ENCODE results near the gene MT4. TPM values are rescaled to one million over a fixed set of nuclear protein-coding genes. Genes with fewer than 3 reads are reported as not detected.

The MT4 gene
- total RNA-seq, 1 experiment from 2014 or later = not detected

DNA sequence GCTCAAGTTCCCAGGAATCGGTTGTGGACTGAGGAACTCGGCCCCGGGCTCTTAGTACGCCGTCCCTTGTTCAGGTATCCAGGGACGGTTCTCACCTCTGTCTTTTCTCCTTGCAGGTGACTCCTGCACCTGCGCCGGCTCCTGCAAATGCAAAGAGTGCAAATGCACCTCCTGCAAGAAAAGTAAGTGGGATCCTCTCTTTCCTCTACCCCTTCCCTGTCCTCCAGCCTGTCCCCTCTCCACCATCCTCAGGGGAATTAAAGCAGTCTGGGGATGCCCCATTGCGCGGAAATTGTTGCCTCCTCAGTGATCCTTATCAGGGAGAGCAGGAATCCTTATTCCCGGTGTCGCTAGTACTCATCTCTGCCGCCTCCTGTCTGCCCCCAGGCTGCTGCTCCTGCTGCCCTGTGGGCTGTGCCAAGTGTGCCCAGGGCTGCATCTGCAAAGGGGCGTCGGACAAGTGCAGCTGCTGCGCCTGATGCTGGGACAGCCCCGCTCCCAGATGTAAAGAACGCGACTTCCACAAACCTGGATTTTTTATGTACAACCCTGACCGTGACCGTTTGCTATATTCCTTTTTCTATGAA, 44.1 kb downstream of the MT4 start:
- DNase-seq = no peak
- H3K27me3 ChIP-seq (ENCODE audit: low read length) = no peaks in the 10 kb centered on the region
- POLR2A ChIA-PET (ENCODE audit: unreplicated experiment) = no interaction called here
- H3K9ac ChIP-seq (ENCODE audit: low read length) = peak overlapping the region; percentile 76
- H3K27ac ChIP-seq (ENCODE audit: low read length) = peak overlapping the region; percentile 78
- ATAC-seq = no peak
- H3K4me1 ChIP-seq (ENCODE audit: insufficient read depth, low read length) = peaks cover 74% of the 10 kb centered on the region
- H3K36me3 ChIP-seq (ENCODE audit: low read depth, low read length) = no peaks in the 10 kb centered on the region
- H3K79me2 ChIP-seq (ENCODE audit: low read length) = peaks cover 16% of the 10 kb centered on the region
- peaks cover 14% of the 10 kb centered on the region for H3F3A ChIP-seq (ENCODE audit: low read length, unreplicated experiment)
- H3K4me2 ChIP-seq (ENCODE audit: low read length) = peak overlapping the region; percentile 93
- H3K9me2 ChIP-seq (replicated peaks; ENCODE audit: low read length) = no peaks in the 10 kb centered on the region
- CTCF ChIA-PET = interaction anchor here (0.9 kb wide), 1 partner anchor 93 kb away, joined by 3 read pairs; no protein-coding TSS in a partner anchor
- H4K20me1 ChIP-seq (ENCODE audit: low read length) = no peaks in the 10 kb centered on the region
- H3K9me3 ChIP-seq (ENCODE audit: low read length) = no peaks in the 10 kb centered on the region
- TF ChIP-seq EZH2 (IDR thresholded peaks at IDR 0.05; ENCODE audit: low read length, unreplicated experiment) = no peak
- TF ChIP-seq, protein P1, sequence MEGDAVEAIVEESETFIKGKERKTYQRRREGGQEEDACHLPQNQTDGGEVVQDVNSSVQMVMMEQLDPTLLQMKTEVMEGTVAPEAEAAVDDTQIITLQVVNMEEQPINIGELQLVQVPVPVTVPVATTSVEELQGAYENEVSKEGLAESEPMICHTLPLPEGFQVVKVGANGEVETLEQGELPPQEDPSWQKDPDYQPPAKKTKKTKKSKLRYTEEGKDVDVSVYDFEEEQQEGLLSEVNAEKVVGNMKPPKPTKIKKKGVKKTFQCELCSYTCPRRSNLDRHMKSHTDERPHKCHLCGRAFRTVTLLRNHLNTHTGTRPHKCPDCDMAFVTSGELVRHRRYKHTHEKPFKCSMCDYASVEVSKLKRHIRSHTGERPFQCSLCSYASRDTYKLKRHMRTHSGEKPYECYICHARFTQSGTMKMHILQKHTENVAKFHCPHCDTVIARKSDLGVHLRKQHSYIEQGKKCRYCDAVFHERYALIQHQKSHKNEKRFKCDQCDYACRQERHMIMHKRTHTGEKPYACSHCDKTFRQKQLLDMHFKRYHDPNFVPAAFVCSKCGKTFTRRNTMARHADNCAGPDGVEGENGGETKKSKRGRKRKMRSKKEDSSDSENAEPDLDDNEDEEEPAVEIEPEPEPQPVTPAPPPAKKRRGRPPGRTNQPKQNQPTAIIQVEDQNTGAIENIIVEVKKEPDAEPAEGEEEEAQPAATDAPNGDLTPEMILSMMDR (conservative IDR thresholded peaks at IDR 0.05; ENCODE audit: low read depth, low read length) = no peak
- TF ChIP-seq EZH2phosphoT487 (IDR thresholded peaks at IDR 0.05; ENCODE audit: borderline replicate concordance, low read length) = no peak
- BruUV-seq (replicated peaks) = TSS peak; percentile 98
- H3K4me3 ChIP-seq (ENCODE audit: low read length) = peak overlapping the region; percentile 90
- H2AFZ ChIP-seq (ENCODE audit: low read length) = no peak overlapping the region
- intact Hi-C loops (cut with micrococcal nuclease) = loop anchor here (5.0 to 10.0 kb wide), 3 partner anchors 46 to 178 kb away; partner anchors contain the start of genes MT1B, MT1F and MT1X

DNA sequence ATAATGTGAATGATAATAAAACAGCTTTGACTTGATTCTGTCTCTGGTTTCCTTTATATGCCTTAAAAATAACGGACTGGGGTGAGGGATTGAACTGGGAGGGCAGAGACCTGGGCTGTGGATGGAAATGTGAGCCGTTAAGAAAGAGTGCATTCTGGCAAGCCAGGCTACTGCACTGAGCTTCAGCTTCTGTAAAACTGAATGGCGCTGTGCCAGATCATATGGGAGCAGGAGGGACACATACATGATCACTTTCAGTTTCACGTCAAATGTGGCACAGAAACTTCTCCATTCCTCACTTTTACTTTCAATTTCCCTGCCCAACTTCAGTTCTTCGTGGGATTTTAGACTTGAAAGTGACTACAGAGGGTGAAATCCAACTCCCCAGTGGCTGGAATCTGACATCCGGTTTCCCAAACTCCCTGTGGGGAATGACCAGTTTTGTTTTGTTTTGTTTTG, 44.6 kb downstream of the MT4 start:
- H4K20me1 ChIP-seq (ENCODE audit: low read length) = no peaks in the 10 kb centered on the region
- H3K9me3 ChIP-seq (ENCODE audit: low read length) = no peaks in the 10 kb centered on the region
- BruUV-seq (replicated peaks) = TSS peak; percentile 12
- POLR2A ChIA-PET (ENCODE audit: unreplicated experiment) = interaction anchor here (0.6 kb wide), 2 partner anchors 73 to 93 kb away, joined by 3 to 4 read pairs; partner anchors contain the start of gene MT1X
- CTCF ChIA-PET = interaction anchor here (0.6 kb wide), 1 partner anchor 48 kb away, joined by 5 read pairs; no protein-coding TSS in a partner anchor
- ATAC-seq (no peak), DNase-seq (peak; percentile 58)
- TF ChIP-seq EZH2phosphoT487 (IDR thresholded peaks at IDR 0.05; ENCODE audit: borderline replicate concordance, low read length) = no peak
- no peak for TF ChIP-seq EZH2 (IDR thresholded peaks at IDR 0.05; ENCODE audit: low read length, unreplicated experiment)
- TF ChIP-seq, protein P1 (conservative IDR thresholded peaks at IDR 0.05; ENCODE audit: low read depth, low read length) = no peak
- H3K9ac ChIP-seq (ENCODE audit: low read length) = peak overlapping the region; percentile 76
- H3K36me3 ChIP-seq (ENCODE audit: low read depth, low read length) = no peaks in the 10 kb centered on the region
- H3K27me3 ChIP-seq (ENCODE audit: low read length) = no peaks in the 10 kb centered on the region
- peak overlapping the region; percentile 78 for H3K27ac ChIP-seq (ENCODE audit: low read length)
- intact Hi-C loops (cut with micrococcal nuclease) = loop anchor here (5.0 to 10.0 kb wide), 3 partner anchors 45 to 178 kb away; partner anchors contain the start of genes MT1B, MT1F and MT1X
- no peaks in the 10 kb centered on the region for H3K9me2 ChIP-seq (replicated peaks; ENCODE audit: low read length)
- H2AFZ ChIP-seq (ENCODE audit: low read length) = no peak overlapping the region
- H3F3A ChIP-seq (ENCODE audit: low read length, unreplicated experiment) = peaks cover 14% of the 10 kb centered on the region
- H3K4me3 ChIP-seq (ENCODE audit: low read length) = peak overlapping the region; percentile 90
- H3K4me1 ChIP-seq (ENCODE audit: insufficient read depth, low read length) = peaks cover 80% of the 10 kb centered on the region
- H3K79me2 ChIP-seq (ENCODE audit: low read length) = peaks cover 16% of the 10 kb centered on the region
- peak overlapping the region; percentile 93 for H3K4me2 ChIP-seq (ENCODE audit: low read length)
